Liver (tissue), 9 donors: ENCODE data around the gene NEURL1. TPM values are rescaled to one million over a fixed set of nuclear protein-coding genes. Genes with fewer than 3 reads are reported as not detected.
A peak's percentile ranks its signal among the peaks of the same experiment; 100 is the strongest.

Source experiments
- DNase-seq: peaks from one replicate; pipeline ENCODE4 v3.0.0-alpha.2; 2017; ENCODE audit warnings: low spot score
- H3K27ac ChIP-seq, 2 donors: one replicate each; pipeline ENCODE4 v1.7.0; 2013; ENCODE audit warnings: inconsistent platforms in 2 of 2, low read length in 2 of 2, control low read depth in 1 of 2, low read depth in 1 of 2, mild to moderate bottlenecking in 1 of 2
- H3K27me3 ChIP-seq, 4 donors: one replicate each; pipeline versions ENCODE4 v1.6.1 to v1.7.0; 2013; ENCODE audit warnings: low read length in 3 of 4, inconsistent platforms in 1 of 4, mild to moderate bottlenecking in 1 of 4, moderate library complexity in 1 of 4; ENCODE audit not compliant: control insufficient read depth in 4 of 4, insufficient read depth in 4 of 4
- H3K36me3 ChIP-seq, 4 donors: one replicate each; pipeline versions ENCODE4 v1.6.1 to v1.7.0; 2013; ENCODE audit warnings: low read length in 3 of 4, mild to moderate bottlenecking in 3 of 4, low read depth in 1 of 4, moderate library complexity in 1 of 4; ENCODE audit not compliant: control insufficient read depth in 4 of 4, insufficient read depth in 3 of 4
- H3K4me1 ChIP-seq, 4 donors: one replicate each; pipeline versions ENCODE4 v1.6.1 to v1.7.0; 2013; ENCODE audit warnings: low read length in 3 of 4, mild to moderate bottlenecking in 3 of 4, moderate library complexity in 1 of 4; ENCODE audit not compliant: control insufficient read depth in 4 of 4, insufficient read depth in 4 of 4
- H3K4me3 ChIP-seq, 3 donors: one replicate each; pipeline versions ENCODE4 v1.6.1 to v1.7.0; 2013; ENCODE audit warnings: low read length in 3 of 3, control low read depth in 1 of 3, low read depth in 1 of 3, mild to moderate bottlenecking in 1 of 3
- H3K9ac ChIP-seq, 2 donors: one replicate each; pipeline ENCODE4 v1.7.0; 2013; ENCODE audit warnings: low read length in 2 of 2, mild to moderate bottlenecking in 2 of 2, moderate library complexity in 2 of 2, control low read depth in 1 of 2, low read depth in 1 of 2
- H3K9me3 ChIP-seq, 4 donors: one replicate each; pipeline versions ENCODE4 v1.6.1 to v1.7.0; 2013; ENCODE audit warnings: low read length in 3 of 4; ENCODE audit not compliant: control insufficient read depth in 4 of 4
- ATF3 ChIP-seq: IDR thresholded peaks from 2 replicates; pipeline ENCODE4 v1.6.1; 2016; ENCODE audit warnings: antibody characterized with exemption
- CTCF ChIP-seq: fragments of 150-350 bp; IDR thresholded peaks from 2 replicates; pipeline ENCODE4 v1.5.1; 2017; ENCODE audit warnings: improper control_type of control experiment, low read depth, low read length; ENCODE audit not compliant: missing input control
- FOXA1 ChIP-seq: IDR thresholded peaks from 2 replicates; pipeline ENCODE4 v1.6.1; 2016; ENCODE audit warnings: antibody characterized with exemption
- FOXA2 ChIP-seq: IDR thresholded peaks from 2 replicates; pipeline ENCODE4 v1.6.1; 2016; ENCODE audit warnings: antibody characterized with exemption
- HNF4G ChIP-seq: IDR thresholded peaks from 2 replicates; pipeline ENCODE4 v1.6.1; 2016; ENCODE audit warnings: antibody characterized with exemption
- JUND ChIP-seq, 2 donors: IDR thresholded peaks; 2 replicates each; pipeline ENCODE4 v1.6.1; 2016; ENCODE audit warnings: antibody characterized with exemption in 2 of 2
- MAX ChIP-seq: IDR thresholded peaks from 2 replicates; pipeline ENCODE4 v1.6.1; 2016; ENCODE audit warnings: antibody characterized with exemption
- NR2F2 ChIP-seq: IDR thresholded peaks from 2 replicates; pipeline ENCODE4 v1.6.1; 2016; ENCODE audit warnings: antibody characterized with exemption
- RAD21 ChIP-seq, 2 donors: IDR thresholded peaks; 2 replicates each; pipeline ENCODE4 v1.6.1; 2016; ENCODE audit warnings: antibody characterized with exemption in 2 of 2, mild to moderate bottlenecking in 2 of 2
- RXRA ChIP-seq, 2 donors: IDR thresholded peaks; 2 replicates each; pipeline ENCODE4 v1.6.1; 2017 to 2018; ENCODE audit warnings: antibody characterized with exemption in 2 of 2, mild to moderate bottlenecking in 1 of 2
- SP1 ChIP-seq: IDR thresholded peaks from 2 replicates; pipeline ENCODE4 v1.6.1; 2018; ENCODE audit warnings: antibody characterized with exemption, mild to moderate bottlenecking
- TAF1 ChIP-seq: conservative IDR thresholded peaks from 2 replicates; pipeline ENCODE4 v1.6.1; 2016; ENCODE audit warnings: antibody characterized with exemption, mild to moderate bottlenecking
- YY1 ChIP-seq: IDR thresholded peaks from 2 replicates; pipeline ENCODE4 v1.6.1; 2016; ENCODE audit warnings: antibody characterized with exemption, mild to moderate bottlenecking
- ZBTB33 ChIP-seq: IDR thresholded peaks from 2 replicates; pipeline ENCODE4 v1.6.1; 2016; ENCODE audit warnings: antibody characterized with exemption
- WGBS: extraction: QIAGEN DNeasy Blood & Tissue Kit; methylation state at CpG from one replicate; pipeline ENCODE4 v1.1.7; 2013; 5-methylcytosine and 5-hydroxymethylcytosine counted together
- polyA plus RNA-seq, 2 donors: library from polyadenylated mRNA; stranded (reverse) in 1 of 2; unstranded in 1 of 2; fragments of 200-250 nt in 1 of 2; fragments of >200 nt in 1 of 2; fragmentation: Nextera tagmentation in 1 of 2; extraction: Ambion mirVana in 1 of 2; gene quantifications; one replicate each; pipeline versions ENCODE4 v1.2.1 to v1.2.3, GENCODE V29; 2013 to 2015
- total RNA-seq, 2 donors: library from RNA; depleted of rRNA; stranded (reverse); fragments of >200 nt; gene quantifications; one replicate each; pipeline ENCODE4 v1.2.3, GENCODE V29; 2014
- donor health status: healthy.
- donor health status: healthy.
- donor health status: healthy.
- donor health status: healthy.
- donor health status: healthy.

Gene NEURL1
- total and polyA plus RNA-seq, 4 donors: 0.11 to 3.9 (median 0.74) TPM

- Histone ChIP-seq H3K27ac (no peak overlapping the region), H3K36me3 (no peaks in the 10 kb centered on the region), H3K9ac (no peak overlapping the region), H3K9me3 (no peaks in the 10 kb centered on the region), H3K27me3 (no peaks in the 10 kb centered on the region), H3K4me3 (no peak overlapping the region), H3K4me1 (peaks cover 2 to 21% (median 10%) of the 10 kb centered on the region in 4 donors)
- DNase-seq: no peak
- 95% methylated on average over 8 of the region's 8 CpGs for WGBS
- TF ChIP-seq TAF1 (no peak), YY1 (no peak), FOXA1 (peak; percentile 4), ATF3 (no peak)
These were observed 60.4 kb downstream of the NEURL1 start for GRCh38 chr10:103553743-103554487.

GRCh38 chr10:103554488-103555324 is 61.2 kb downstream of the NEURL1 start:
- peaks cover 2 to 18% (median 9%) of the 10 kb centered on the region in 4 donors for H3K4me1 ChIP-seq
- no peak for TF ChIP-seq RAD21 (IDR thresholded peaks at IDR 0.05)
- TF ChIP-seq HNF4G: no peak
- no peak for TF ChIP-seq RXRA (IDR thresholded peaks at IDR 0.05)
- no peak for TF ChIP-seq SP1
- no peak for TF ChIP-seq TAF1
- TF ChIP-seq CTCF: no peak
- TF ChIP-seq ZBTB33: no peak
- TF ChIP-seq JUND (IDR thresholded peaks at IDR 0.05): no peak
- peak; percentile 13 for TF ChIP-seq FOXA2
- H3K4me3 ChIP-seq: peak overlapping the region in 1 of 3 donors; percentile 58
- no peak overlapping the region for H3K27ac ChIP-seq
- no peak overlapping the region for H3K9ac ChIP-seq
- H3K27me3 ChIP-seq: no peaks in the 10 kb centered on the region
- 5% methylated on average over 44 of the region's 44 CpGs for whole genome bisulfite sequencing
- no peaks in the 10 kb centered on the region for H3K9me3 ChIP-seq
- peak; percentile 58 for DNase-seq
- H3K36me3 ChIP-seq: no peaks in the 10 kb centered on the region

- Histone ChIP-seq H3K4me3 (peak overlapping the region in 1 of 3 donors; percentile 58), H3K27me3 (no peaks in the 10 kb centered on the region), H3K9ac (no peak overlapping the region), H3K9me3 (no peaks in the 10 kb centered on the region), H3K36me3 (no peaks in the 10 kb centered on the region), H3K27ac (no peak overlapping the region), H3K4me1 (peaks cover 2 to 18% (median 9%) of the 10 kb centered on the region in 4 donors)
- TF ChIP-seq MAX: no peak
- no peak for TF ChIP-seq FOXA2
- TF ChIP-seq YY1: no peak
- TF ChIP-seq RAD21 (IDR thresholded peaks at IDR 0.05): no peak
- no peak for TF ChIP-seq HNF4G
- TF ChIP-seq ATF3: no peak
- TF ChIP-seq NR2F2: no peak
- no peak for TF ChIP-seq ZBTB33
- TF ChIP-seq TAF1: no peak
- no peak for TF ChIP-seq JUND (IDR thresholded peaks at IDR 0.05)
- no peak for TF ChIP-seq CTCF
- 11% methylated on average over 18 of the region's 18 CpGs for WGBS
- DNase-seq: no peak
These were observed 61.8 kb downstream of the NEURL1 start for GRCh38 chr10:103555325-103555649.
